Nephron progenitor cell (in vitro differentiated cells): ENCODE data around the gene ACAP2.

ENCODE experiments used
- DNase-seq: peaks from one replicate; pipeline ENCODE4 v3.0.0; 2021
- H3K27ac Mint-ChIP-seq: 2 replicates; pipeline ENCODE4 v1.8.0; 2021; ENCODE audit warnings: mild to moderate bottlenecking, moderate library complexity, mixed read lengths
- H3K27me3 Mint-ChIP-seq: 2 replicates; pipeline ENCODE4 v1.8.0; 2021; ENCODE audit warnings: mild to moderate bottlenecking, low read depth, mixed read lengths; ENCODE audit not compliant: poor library complexity
- H3K36me3 Mint-ChIP-seq: 2 replicates; pipeline ENCODE4 v1.8.0; 2021; ENCODE audit warnings: low read depth, mixed read lengths
- H3K4me1 Mint-ChIP-seq: 2 replicates; pipeline ENCODE4 v1.8.0; 2021; ENCODE audit warnings: mixed read lengths
- H3K4me3 Mint-ChIP-seq: 2 replicates; pipeline ENCODE4 v1.8.0; 2021; ENCODE audit warnings: mild to moderate bottlenecking, moderate library complexity, mixed read lengths
- H3K9me3 Mint-ChIP-seq: 2 replicates; pipeline ENCODE4 v1.8.0; 2021; ENCODE audit warnings: mild to moderate bottlenecking, moderate library complexity, mixed read lengths
- TF ChIP-seq, protein P1 (sequence below): fragments of 200-600 bp; sonication (generic); IDR thresholded peaks from 2 replicates; pipeline ENCODE4 v1.5.0; 2021; ENCODE audit warnings: antibody characterized with exemption

Gene ACAP2

GRCh38 chr3:195458316-195458717 lies 15.5 kb upstream of the ACAP2 start:
- Mint-ChIP-seq H3K4me1 (peaks cover 4% of the 10 kb centered on the region), H3K4me3 (no peak overlapping the region), H3K9me3 (peaks cover 16% of the 10 kb centered on the region), H3K27ac (no peak overlapping the region), H3K27me3 (no peaks in the 10 kb centered on the region), H3K36me3 (peaks cover 5% of the 10 kb centered on the region)
- TF ChIP-seq, protein P1, sequence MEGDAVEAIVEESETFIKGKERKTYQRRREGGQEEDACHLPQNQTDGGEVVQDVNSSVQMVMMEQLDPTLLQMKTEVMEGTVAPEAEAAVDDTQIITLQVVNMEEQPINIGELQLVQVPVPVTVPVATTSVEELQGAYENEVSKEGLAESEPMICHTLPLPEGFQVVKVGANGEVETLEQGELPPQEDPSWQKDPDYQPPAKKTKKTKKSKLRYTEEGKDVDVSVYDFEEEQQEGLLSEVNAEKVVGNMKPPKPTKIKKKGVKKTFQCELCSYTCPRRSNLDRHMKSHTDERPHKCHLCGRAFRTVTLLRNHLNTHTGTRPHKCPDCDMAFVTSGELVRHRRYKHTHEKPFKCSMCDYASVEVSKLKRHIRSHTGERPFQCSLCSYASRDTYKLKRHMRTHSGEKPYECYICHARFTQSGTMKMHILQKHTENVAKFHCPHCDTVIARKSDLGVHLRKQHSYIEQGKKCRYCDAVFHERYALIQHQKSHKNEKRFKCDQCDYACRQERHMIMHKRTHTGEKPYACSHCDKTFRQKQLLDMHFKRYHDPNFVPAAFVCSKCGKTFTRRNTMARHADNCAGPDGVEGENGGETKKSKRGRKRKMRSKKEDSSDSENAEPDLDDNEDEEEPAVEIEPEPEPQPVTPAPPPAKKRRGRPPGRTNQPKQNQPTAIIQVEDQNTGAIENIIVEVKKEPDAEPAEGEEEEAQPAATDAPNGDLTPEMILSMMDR = no peak
- DNase-seq = no peak

- TF ChIP-seq, protein P1 = no peak
- Mint-ChIP-seq H3K9me3 (peaks cover 16% of the 10 kb centered on the region), H3K4me1 (peaks cover 17% of the 10 kb centered on the region), H3K27me3 (no peaks in the 10 kb centered on the region), H3K36me3 (peaks cover 5% of the 10 kb centered on the region), H3K4me3 (no peak overlapping the region), H3K27ac (no peak overlapping the region)
- no peak for DNase-seq
Measured at GRCh38 chr3:195455789-195456188, 13.0 kb upstream of the ACAP2 start.

- DNase-seq = no peak
- H3K9me3 Mint-ChIP-seq = peaks cover 20% of the 10 kb centered on the region
- no peak overlapping the region for H3K27ac Mint-ChIP-seq
- H3K36me3 Mint-ChIP-seq = peaks cover 5% of the 10 kb centered on the region
- H3K4me3 Mint-ChIP-seq = no peak overlapping the region
- H3K4me1 Mint-ChIP-seq = peaks cover 25% of the 10 kb centered on the region
- TF ChIP-seq, protein P1 = no peak
- no peaks in the 10 kb centered on the region for H3K27me3 Mint-ChIP-seq
Measured at GRCh38 chr3:195453236-195453635, 10.4 kb upstream of the ACAP2 start.

GRCh38 chr3:195451373-195452015 lies 8.7 kb upstream of the ACAP2 start:
- Mint-ChIP-seq H3K27ac (peak overlapping the region; percentile 95), H3K27me3 (no peaks in the 10 kb centered on the region), H3K9me3 (peaks cover 20% of the 10 kb centered on the region), H3K36me3 (peaks cover 5% of the 10 kb centered on the region), H3K4me1 (peaks cover 31% of the 10 kb centered on the region), H3K4me3 (peak overlapping the region; percentile 35)
- TF ChIP-seq, protein P1 = no peak
- no peak for DNase-seq

GRCh38 chr3:195450731-195451229 lies 8.0 kb upstream of the ACAP2 start:
- no peak overlapping the region for H3K4me3 Mint-ChIP-seq
- peak; percentile 5 for DNase-seq

More at GRCh38 chr3:195450731-195451229, 8.0 kb upstream of the ACAP2 start:
- H3K9me3 Mint-ChIP-seq = peaks cover 20% of the 10 kb centered on the region
- H3K36me3 Mint-ChIP-seq = peaks cover 5% of the 10 kb centered on the region
- peak overlapping the region; percentile 95 for H3K27ac Mint-ChIP-seq
- peaks cover 38% of the 10 kb centered on the region for H3K4me1 Mint-ChIP-seq
- no peaks in the 10 kb centered on the region for H3K27me3 Mint-ChIP-seq
- TF ChIP-seq, protein P1 = no peak
